ENCODE data around the gene SERGEF. TPM values are rescaled to one million over a fixed set of nuclear protein-coding genes. Genes with fewer than 3 reads are reported as not detected.

SERGEF gene
- total and polyA plus RNA-seq, 5 donors from 2014 or later: 40.4 to 81.5 (median 77.0) TPM

DNA sequence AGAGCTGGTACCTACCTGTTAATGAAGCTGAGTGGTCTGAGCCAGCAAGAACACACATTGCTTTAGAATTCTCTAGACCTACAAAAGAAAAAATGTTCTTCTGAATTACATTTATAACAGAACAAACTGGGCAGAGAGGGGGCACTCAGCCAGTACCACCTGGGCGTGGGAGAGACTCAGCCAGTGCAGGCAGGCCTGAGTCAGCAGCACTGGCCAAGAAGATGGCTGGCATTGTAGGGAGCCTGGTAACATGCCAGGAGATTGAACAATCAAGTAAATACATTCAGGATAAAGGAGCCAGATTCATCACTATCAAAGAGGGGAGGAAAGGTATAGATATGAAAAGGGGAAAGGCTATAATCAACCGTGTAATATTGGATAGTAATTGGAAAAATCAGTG, 19.9 kb downstream of the SERGEF start:
- no peak overlapping the region for H3K27ac ChIP-seq (ENCODE audit: insufficient read depth, low read length, poor library complexity, severe bottlenecking)
- no peaks in the 10 kb centered on the region for H3K27me3 ChIP-seq (ENCODE audit: control insufficient read depth, insufficient read depth, low read length)
- H3K36me3 ChIP-seq (ENCODE audit: control insufficient read depth, insufficient read depth, low read length): peaks cover 59% of the 10 kb centered on the region
- no peak for DNase-seq
- no peaks in the 10 kb centered on the region for H3K4me1 ChIP-seq (ENCODE audit: control insufficient read depth, insufficient read depth, low read length, poor library complexity, severe bottlenecking)
- peaks cover 2 to 9% (median 5%) of the 10 kb centered on the region in 4 donors for H3K4me1 Mint-ChIP-seq
- no peak overlapping the region for H3K4me3 Mint-ChIP-seq
- no peak overlapping the region for H3K4me3 ChIP-seq (ENCODE audit: low read depth, low read length)
- H3K27ac Mint-ChIP-seq: no peak overlapping the region
- no peaks in the 10 kb centered on the region for H3K27me3 Mint-ChIP-seq
- peaks cover 42% of the 10 kb centered on the region for H3K36me3 Mint-ChIP-seq
- H3K9me3 ChIP-seq (ENCODE audit: control insufficient read depth in 2 of 2, low read length in 2 of 2): no peaks in the 10 kb centered on the region
- ATAC-seq (ENCODE audit: low read depth in 2 of 2): no peak
- no peaks in the 10 kb centered on the region for H3K9me3 Mint-ChIP-seq

- Histone ChIP-seq H3K9me3 (ENCODE audit: control insufficient read depth in 2 of 2, low read length in 2 of 2) (no peaks in the 10 kb centered on the region), H3K36me3 (ENCODE audit: control insufficient read depth, insufficient read depth, low read length) (peaks cover 60% of the 10 kb centered on the region), H3K27ac (ENCODE audit: insufficient read depth, low read length, poor library complexity, severe bottlenecking) (no peak overlapping the region), H3K4me1 (ENCODE audit: control insufficient read depth, insufficient read depth, low read length, poor library complexity, severe bottlenecking) (no peaks in the 10 kb centered on the region), H3K4me3 (ENCODE audit: low read depth, low read length) (no peak overlapping the region), H3K27me3 (ENCODE audit: control insufficient read depth, insufficient read depth, low read length) (no peaks in the 10 kb centered on the region)
- Mint-ChIP-seq H3K9me3 (no peaks in the 10 kb centered on the region), H3K36me3 (peaks cover 45% of the 10 kb centered on the region), H3K4me1 (peaks cover 2 to 9% (median 5%) of the 10 kb centered on the region in 4 donors), H3K27me3 (no peaks in the 10 kb centered on the region), H3K4me3 (no peak overlapping the region), H3K27ac (peak overlapping the region in 1 of 3 donors; percentile 58)
- ATAC-seq (ENCODE audit: low read depth in 2 of 2) (peak; percentile 74 to 82), DNase-seq (peak; percentile 32 to 76 (median 55))
Observed at GRCh38 chr11:17991783-17992433, 20.9 kb downstream of the SERGEF start.

DNA sequence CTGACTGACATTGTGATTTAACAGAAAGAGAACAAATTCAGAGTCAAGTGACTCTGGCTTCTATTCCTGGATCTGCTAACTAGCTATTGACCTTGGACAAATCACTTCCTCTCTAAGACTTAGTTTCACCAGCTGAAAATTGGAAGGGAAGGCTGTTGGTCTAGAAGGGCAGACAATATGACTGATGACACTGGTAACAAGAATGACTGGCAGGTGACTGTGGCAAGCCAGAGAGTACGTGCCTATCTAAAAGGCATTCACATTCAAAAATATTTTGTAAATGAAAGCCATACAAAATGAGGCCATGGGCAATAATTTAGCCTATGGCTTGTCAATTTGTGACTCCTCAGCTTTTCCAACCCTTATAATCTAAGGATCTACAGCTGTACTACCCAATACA, 23.5 kb downstream of the SERGEF start:
- no peaks in the 10 kb centered on the region for H3K9me3 ChIP-seq (ENCODE audit: control insufficient read depth in 2 of 2, low read length in 2 of 2)
- DNase-seq (no peak), ATAC-seq (ENCODE audit: low read depth in 2 of 2) (no peak)
- no peak overlapping the region for H3K27ac ChIP-seq (ENCODE audit: insufficient read depth, low read length, poor library complexity, severe bottlenecking)
- H3K36me3 ChIP-seq (ENCODE audit: control insufficient read depth, insufficient read depth, low read length): peaks cover 60% of the 10 kb centered on the region
- Mint-ChIP-seq H3K36me3 (peaks cover 26% of the 10 kb centered on the region), H3K4me3 (no peak overlapping the region), H3K27me3 (no peaks in the 10 kb centered on the region), H3K9me3 (no peaks in the 10 kb centered on the region), H3K4me1 (peaks cover 0 to 11% (median 4%) of the 10 kb centered on the region in 4 donors), H3K27ac (no peak overlapping the region)
- no peaks in the 10 kb centered on the region for H3K4me1 ChIP-seq (ENCODE audit: control insufficient read depth, insufficient read depth, low read length, poor library complexity, severe bottlenecking)
- H3K4me3 ChIP-seq (ENCODE audit: low read depth, low read length): no peak overlapping the region
- H3K27me3 ChIP-seq (ENCODE audit: control insufficient read depth, insufficient read depth, low read length): no peaks in the 10 kb centered on the region

DNA sequence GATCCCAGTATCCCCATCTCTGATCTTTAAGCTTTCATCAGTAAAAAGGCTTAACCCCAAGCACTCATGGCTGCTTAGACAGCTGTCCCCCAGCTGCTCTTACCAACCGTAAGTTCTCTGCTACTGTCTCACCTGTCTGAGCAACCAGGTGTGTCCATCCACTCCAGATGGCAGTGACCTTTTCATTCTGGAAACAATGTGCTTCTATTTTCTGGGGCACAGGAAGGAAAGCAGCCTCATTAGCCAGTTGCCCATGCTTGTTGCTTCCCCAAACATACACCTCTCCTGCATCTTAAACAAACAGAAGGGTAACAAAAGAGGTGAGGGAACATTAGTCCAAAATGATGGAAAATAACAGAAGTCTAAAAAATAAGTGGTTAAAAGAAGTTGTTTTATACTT, 24.4 kb downstream of the SERGEF start:
- Mint-ChIP-seq H3K9me3 (peaks cover 0 to 6% (median 0%) of the 10 kb centered on the region in 7 donors), H3K27ac (no peak overlapping the region), H3K36me3 (peaks cover 34% of the 10 kb centered on the region), H3K27me3 (no peaks in the 10 kb centered on the region), H3K4me3 (no peak overlapping the region), H3K4me1 (peaks cover 0 to 11% (median 6%) of the 10 kb centered on the region in 4 donors)
- no peak for DNase-seq
- H3K9me3 ChIP-seq (ENCODE audit: control insufficient read depth in 2 of 2, low read length in 2 of 2): no peaks in the 10 kb centered on the region
- no peak for ATAC-seq (ENCODE audit: low read depth in 2 of 2)
- no peak overlapping the region for H3K4me3 ChIP-seq (ENCODE audit: low read depth, low read length)
- H3K36me3 ChIP-seq (ENCODE audit: control insufficient read depth, insufficient read depth, low read length): peaks cover 58% of the 10 kb centered on the region
- H3K27ac ChIP-seq (ENCODE audit: insufficient read depth, low read length, poor library complexity, severe bottlenecking): no peak overlapping the region
- H3K4me1 ChIP-seq (ENCODE audit: control insufficient read depth, insufficient read depth, low read length, poor library complexity, severe bottlenecking): no peaks in the 10 kb centered on the region
- H3K27me3 ChIP-seq (ENCODE audit: control insufficient read depth, insufficient read depth, low read length): no peaks in the 10 kb centered on the region

DNA sequence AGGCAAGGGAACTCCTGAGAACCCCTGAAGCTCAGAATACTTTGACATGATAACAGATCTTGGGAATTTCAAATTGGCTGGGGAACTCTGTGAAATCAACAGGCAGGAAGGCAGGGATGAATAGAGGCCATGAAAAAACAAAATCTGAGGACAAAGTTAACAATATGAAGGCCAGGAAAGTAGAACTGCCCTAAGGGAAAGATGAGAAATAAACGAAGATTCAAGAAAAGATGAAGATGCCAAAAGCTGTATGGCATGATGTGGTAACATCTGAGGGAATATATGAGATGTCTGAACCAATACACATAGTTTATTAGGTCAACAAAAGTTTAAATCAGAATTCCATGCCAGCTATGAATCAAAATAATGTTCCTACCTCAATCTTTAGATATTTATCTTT, 25.0 kb downstream of the SERGEF start:
- H3K4me3 ChIP-seq (ENCODE audit: low read depth, low read length): no peak overlapping the region
- Mint-ChIP-seq H3K36me3 (peaks cover 38% of the 10 kb centered on the region), H3K4me1 (peaks cover 0 to 11% (median 7%) of the 10 kb centered on the region in 4 donors), H3K27me3 (no peaks in the 10 kb centered on the region), H3K4me3 (no peak overlapping the region), H3K27ac (peak overlapping the region in 1 of 3 donors; percentile 1), H3K9me3 (peaks cover 0 to 6% (median 0%) of the 10 kb centered on the region in 7 donors)
- no peak overlapping the region for H3K27ac ChIP-seq (ENCODE audit: insufficient read depth, low read length, poor library complexity, severe bottlenecking)
- no peaks in the 10 kb centered on the region for H3K9me3 ChIP-seq (ENCODE audit: control insufficient read depth in 2 of 2, low read length in 2 of 2)
- no peaks in the 10 kb centered on the region for H3K27me3 ChIP-seq (ENCODE audit: control insufficient read depth, insufficient read depth, low read length)
- H3K36me3 ChIP-seq (ENCODE audit: control insufficient read depth, insufficient read depth, low read length): peaks cover 58% of the 10 kb centered on the region
- no peaks in the 10 kb centered on the region for H3K4me1 ChIP-seq (ENCODE audit: control insufficient read depth, insufficient read depth, low read length, poor library complexity, severe bottlenecking)
- ATAC-seq (ENCODE audit: low read depth in 2 of 2): no peak
- no peak for DNase-seq

DNA sequence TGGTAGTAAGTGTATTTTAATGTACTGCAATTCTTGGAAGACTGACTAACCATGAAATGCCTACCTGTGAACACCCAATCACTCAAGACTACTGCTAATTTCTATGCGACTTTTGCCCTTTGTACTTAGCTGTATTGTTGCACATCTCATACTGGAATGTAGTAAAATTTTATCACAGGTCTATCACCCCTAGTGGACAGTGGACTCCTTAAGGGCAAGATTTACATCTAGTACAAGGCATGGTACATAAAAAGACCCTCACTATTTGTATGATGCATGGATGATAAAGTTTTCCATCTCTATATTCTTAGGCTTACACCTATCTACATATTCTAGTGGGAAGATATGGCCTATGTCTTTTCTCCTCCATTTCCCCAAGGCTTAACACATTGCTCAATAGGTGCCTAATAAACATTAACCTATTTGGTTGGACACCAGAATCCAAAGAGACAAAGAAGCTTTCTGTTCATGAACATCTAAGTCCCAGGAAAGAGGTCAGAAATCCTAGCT, 26.1 kb downstream of the SERGEF start:
- no peak for ATAC-seq (ENCODE audit: low read depth in 2 of 2)

DNA sequence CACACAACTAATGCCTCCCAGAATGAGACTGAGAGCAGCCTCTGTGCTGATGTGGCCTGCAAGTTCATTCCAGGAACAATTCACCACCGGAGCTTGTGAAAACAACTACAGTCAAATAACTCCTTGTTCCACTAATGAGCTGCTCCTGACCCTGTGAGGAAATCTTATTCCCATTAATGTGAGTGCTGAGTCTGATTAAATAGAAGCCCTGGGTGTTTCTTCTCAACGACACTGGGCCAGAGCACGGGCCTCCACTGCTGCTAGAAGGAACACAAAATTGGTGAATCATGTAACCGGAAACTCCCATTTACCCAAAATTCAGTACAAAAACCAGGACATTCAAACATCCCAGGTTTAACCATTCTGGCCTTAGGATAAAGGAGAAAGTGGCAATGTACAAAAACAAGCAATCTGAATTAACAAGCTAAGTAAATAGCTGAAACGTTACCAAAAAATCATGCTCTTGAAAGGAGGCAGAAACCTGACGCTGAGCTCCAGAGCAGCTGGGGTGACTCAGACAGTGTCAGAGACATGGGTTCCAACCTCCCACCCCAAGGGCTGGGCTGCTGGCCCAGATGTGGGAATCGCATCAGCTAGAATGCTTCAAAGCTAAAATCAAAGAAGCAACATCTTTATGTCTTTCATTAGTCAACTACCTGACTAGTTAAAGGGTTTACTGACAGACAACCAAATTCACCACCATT, 26.7 kb downstream of the SERGEF start:
- Mint-ChIP-seq H3K27me3 (no peaks in the 10 kb centered on the region), H3K9me3 (peaks cover 0 to 6% (median 0%) of the 10 kb centered on the region in 7 donors), H3K36me3 (peaks cover 38% of the 10 kb centered on the region), H3K4me1 (peaks cover 0 to 6% (median 4%) of the 10 kb centered on the region in 4 donors), H3K4me3 (no peak overlapping the region), H3K27ac (no peak overlapping the region)
- Histone ChIP-seq H3K4me1 (ENCODE audit: control insufficient read depth, insufficient read depth, low read length, poor library complexity, severe bottlenecking) (no peaks in the 10 kb centered on the region), H3K27ac (ENCODE audit: insufficient read depth, low read length, poor library complexity, severe bottlenecking) (no peak overlapping the region), H3K9me3 (ENCODE audit: control insufficient read depth in 2 of 2, low read length in 2 of 2) (no peaks in the 10 kb centered on the region), H3K4me3 (ENCODE audit: low read depth, low read length) (no peak overlapping the region), H3K27me3 (ENCODE audit: control insufficient read depth, insufficient read depth, low read length) (no peaks in the 10 kb centered on the region), H3K36me3 (ENCODE audit: control insufficient read depth, insufficient read depth, low read length) (peaks cover 59% of the 10 kb centered on the region)
- DNase-seq (no peak), ATAC-seq (ENCODE audit: low read depth in 2 of 2) (no peak)

More for the DNA sequence above, 26.1 kb downstream of the SERGEF start:
- H3K27ac ChIP-seq (ENCODE audit: insufficient read depth, low read length, poor library complexity, severe bottlenecking): no peak overlapping the region
- Mint-ChIP-seq H3K27ac (peak overlapping the region in 1 of 3 donors; percentile 1), H3K27me3 (no peaks in the 10 kb centered on the region), H3K9me3 (peaks cover 0 to 6% (median 0%) of the 10 kb centered on the region in 7 donors), H3K4me3 (no peak overlapping the region), H3K4me1 (peaks cover 0 to 7% (median 4%) of the 10 kb centered on the region in 4 donors), H3K36me3 (peaks cover 40% of the 10 kb centered on the region)
- H3K4me1 ChIP-seq (ENCODE audit: control insufficient read depth, insufficient read depth, low read length, poor library complexity, severe bottlenecking): no peaks in the 10 kb centered on the region
- peaks cover 58% of the 10 kb centered on the region for H3K36me3 ChIP-seq (ENCODE audit: control insufficient read depth, insufficient read depth, low read length)
- no peaks in the 10 kb centered on the region for H3K9me3 ChIP-seq (ENCODE audit: control insufficient read depth in 2 of 2, low read length in 2 of 2)
- H3K27me3 ChIP-seq (ENCODE audit: control insufficient read depth, insufficient read depth, low read length): no peaks in the 10 kb centered on the region
- H3K4me3 ChIP-seq (ENCODE audit: low read depth, low read length): no peak overlapping the region
- DNase-seq: no peak
